Tibial nerve (tissue), 4 donors: ENCODE measurements around the gene THRAP3.

Experiments used
- EP300 ChIP-seq, 2 donors: sonication (generic); formaldehyde crosslinking; IDR thresholded peaks; one replicate each; pipeline ENCODE4 v1.6.1; 2017; ENCODE audit warnings: antibody characterized with exemption in 2 of 2, mild to moderate bottlenecking in 1 of 2
- POLR2A ChIP-seq, 2 donors: fragments of 450-650 bp; IDR thresholded peaks; one replicate each; pipeline ENCODE4 v1.6.1; 2017; ENCODE audit warnings: antibody characterized with exemption in 2 of 2, mild to moderate bottlenecking in 2 of 2, moderate library complexity in 2 of 2
- TF ChIP-seq, protein P1 (sequence below), 5 experiments: fragments of 200-600 bp in 3 of 5; fragments of 450-650 bp in 2 of 5; sonication (generic) in 3 of 5; IDR thresholded peaks; one replicate each; pipeline ENCODE4 v1.5.1; 2016 to 2019; ENCODE audit warnings: antibody characterized with exemption in 5 of 5, mild to moderate bottlenecking in 3 of 5, moderate library complexity in 2 of 5

DNA sequence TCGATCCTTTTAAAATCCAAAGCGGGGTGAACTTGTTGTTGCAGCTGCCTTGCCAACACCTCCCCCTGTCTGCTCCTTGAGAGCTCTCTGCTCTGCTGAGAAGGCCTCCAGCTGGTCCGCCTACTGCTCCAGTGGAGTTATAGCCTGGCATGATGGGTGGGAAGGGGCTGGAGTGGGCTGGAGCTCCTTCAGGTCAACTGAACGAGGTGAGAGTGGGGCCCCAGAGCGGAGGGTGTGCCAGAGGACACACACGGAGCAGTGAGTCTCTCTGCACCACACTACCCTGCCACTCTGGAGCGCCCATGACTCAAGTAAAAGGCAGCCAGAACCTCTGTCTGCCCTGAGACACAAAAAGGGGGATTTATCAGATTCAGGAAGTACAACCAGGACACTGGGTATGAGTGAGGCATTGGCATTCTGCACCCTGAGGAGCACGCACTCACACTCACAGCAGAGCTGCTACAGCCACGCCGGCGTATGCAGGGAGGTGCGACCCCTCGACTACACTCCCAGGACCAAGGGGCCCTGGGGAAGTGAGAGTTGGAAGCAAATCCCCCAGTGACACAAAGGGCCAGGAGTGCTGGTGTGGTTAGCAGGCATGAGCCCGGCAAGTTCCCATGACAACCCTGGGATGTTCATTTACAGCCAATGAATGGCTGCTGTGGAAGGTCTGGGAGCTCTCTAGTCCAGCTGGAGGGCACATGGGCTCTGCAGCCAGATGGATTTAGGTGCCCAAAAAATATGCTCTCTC lies 127.2 kb downstream of the THRAP3 start:
- TF ChIP-seq, protein P1, sequence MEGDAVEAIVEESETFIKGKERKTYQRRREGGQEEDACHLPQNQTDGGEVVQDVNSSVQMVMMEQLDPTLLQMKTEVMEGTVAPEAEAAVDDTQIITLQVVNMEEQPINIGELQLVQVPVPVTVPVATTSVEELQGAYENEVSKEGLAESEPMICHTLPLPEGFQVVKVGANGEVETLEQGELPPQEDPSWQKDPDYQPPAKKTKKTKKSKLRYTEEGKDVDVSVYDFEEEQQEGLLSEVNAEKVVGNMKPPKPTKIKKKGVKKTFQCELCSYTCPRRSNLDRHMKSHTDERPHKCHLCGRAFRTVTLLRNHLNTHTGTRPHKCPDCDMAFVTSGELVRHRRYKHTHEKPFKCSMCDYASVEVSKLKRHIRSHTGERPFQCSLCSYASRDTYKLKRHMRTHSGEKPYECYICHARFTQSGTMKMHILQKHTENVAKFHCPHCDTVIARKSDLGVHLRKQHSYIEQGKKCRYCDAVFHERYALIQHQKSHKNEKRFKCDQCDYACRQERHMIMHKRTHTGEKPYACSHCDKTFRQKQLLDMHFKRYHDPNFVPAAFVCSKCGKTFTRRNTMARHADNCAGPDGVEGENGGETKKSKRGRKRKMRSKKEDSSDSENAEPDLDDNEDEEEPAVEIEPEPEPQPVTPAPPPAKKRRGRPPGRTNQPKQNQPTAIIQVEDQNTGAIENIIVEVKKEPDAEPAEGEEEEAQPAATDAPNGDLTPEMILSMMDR (IDR thresholded peaks at IDR 0.05), result no peak
- TF ChIP-seq POLR2A (IDR thresholded peaks at IDR 0.05) (no peak), EP300 (IDR thresholded peaks at IDR 0.05) (no peak)
